ENCODE measurements around the gene TLCD1. TPM values are rescaled to one million over a fixed set of nuclear protein-coding genes. Genes with fewer than 3 reads are reported as not detected.
"Not testable (repeated sequence)": the region's sequence is repeated elsewhere in the genome, so short reads cannot be mapped to it uniquely, and the experiment has no call there.

Gene TLCD1
- total RNA-seq, 1 donor from 2014 or later, result 1.6 TPM

DNA sequence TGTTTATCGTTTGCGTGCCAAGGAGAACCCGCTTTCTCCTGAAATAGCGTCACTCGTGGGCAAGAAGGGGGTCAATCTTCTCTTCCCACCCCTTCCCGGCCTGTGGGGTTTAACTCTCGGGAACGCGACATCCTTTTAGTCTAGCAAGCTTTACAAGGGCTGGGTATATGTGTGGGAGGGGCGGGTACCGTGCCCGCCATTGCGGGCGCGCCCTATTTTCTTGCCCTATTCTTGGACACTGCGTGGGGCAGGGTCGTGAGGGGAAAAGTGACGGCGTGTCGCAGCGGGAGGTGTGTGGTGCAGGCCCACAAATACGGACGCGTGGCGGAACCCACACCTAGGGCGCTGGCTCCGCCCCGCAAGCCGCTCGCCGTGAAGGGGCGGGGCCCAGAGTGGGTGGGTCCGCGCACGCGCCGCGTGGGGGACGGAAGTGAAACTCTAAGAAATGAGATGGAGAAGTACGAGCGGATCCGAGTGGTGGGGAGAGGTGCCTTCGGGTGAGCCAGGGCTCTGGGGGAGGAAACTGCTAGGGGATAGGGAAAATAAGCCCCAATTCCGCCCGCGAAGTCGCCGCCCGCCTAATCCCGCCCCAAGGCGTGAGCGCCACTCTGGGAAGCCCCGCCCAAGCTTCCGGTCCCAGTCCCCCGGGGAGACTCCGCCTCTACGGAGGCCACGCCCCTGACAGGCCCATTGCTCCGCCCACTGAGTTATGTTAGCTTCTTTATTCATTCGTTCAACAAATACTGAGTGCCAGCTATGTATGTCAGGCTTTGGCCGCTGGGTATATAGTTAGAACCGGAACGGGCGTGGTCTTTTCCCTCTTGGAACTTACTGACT lies 2.5 kb upstream of the TLCD1 start, which contains the start of gene NEK8:
Gene NEK8, plus strand, starts transcription at position 425 of the 837 bp plus-strand sequence. Its CDS starts 26 bp downstream, at position 451.
- no peaks in the 10 kb centered on the region for H3K9me3 ChIP-seq (ENCODE audit: control insufficient read depth in 3 of 3, low read length in 3 of 3)
- H3K27ac ChIP-seq (ENCODE audit: low read depth, low read length), result peak within 1 kb of the TSS; percentile 93
- peak within 1 kb of the TSS; percentile 82 to 88 (median 87) for H3K9ac ChIP-seq (ENCODE audit: low read depth in 1 of 3, low read length in 3 of 3)
- peak within 1 kb of the TSS; percentile 92 to 96 (median 95) for H3K4me3 ChIP-seq (ENCODE audit: low read length in 3 of 3)
- H3K27me3 ChIP-seq (ENCODE audit: control insufficient read depth in 3 of 3, insufficient read depth in 3 of 3, low read length in 3 of 3), result peaks cover 0 to 4% (median 0%) of the 10 kb centered on the region in 3 donors
- H3K36me3 ChIP-seq (ENCODE audit: control insufficient read depth in 3 of 3, insufficient read depth in 3 of 3, low read length in 3 of 3), result peaks cover 9 to 11% (median 10%) of the 10 kb centered on the region in 3 donors
- H3K4me1 ChIP-seq (ENCODE audit: control insufficient read depth in 3 of 3, insufficient read depth in 3 of 3, low read length in 3 of 3), result peaks cover 27 to 31% (median 28%) of the 10 kb centered on the region in 3 donors

DNA sequence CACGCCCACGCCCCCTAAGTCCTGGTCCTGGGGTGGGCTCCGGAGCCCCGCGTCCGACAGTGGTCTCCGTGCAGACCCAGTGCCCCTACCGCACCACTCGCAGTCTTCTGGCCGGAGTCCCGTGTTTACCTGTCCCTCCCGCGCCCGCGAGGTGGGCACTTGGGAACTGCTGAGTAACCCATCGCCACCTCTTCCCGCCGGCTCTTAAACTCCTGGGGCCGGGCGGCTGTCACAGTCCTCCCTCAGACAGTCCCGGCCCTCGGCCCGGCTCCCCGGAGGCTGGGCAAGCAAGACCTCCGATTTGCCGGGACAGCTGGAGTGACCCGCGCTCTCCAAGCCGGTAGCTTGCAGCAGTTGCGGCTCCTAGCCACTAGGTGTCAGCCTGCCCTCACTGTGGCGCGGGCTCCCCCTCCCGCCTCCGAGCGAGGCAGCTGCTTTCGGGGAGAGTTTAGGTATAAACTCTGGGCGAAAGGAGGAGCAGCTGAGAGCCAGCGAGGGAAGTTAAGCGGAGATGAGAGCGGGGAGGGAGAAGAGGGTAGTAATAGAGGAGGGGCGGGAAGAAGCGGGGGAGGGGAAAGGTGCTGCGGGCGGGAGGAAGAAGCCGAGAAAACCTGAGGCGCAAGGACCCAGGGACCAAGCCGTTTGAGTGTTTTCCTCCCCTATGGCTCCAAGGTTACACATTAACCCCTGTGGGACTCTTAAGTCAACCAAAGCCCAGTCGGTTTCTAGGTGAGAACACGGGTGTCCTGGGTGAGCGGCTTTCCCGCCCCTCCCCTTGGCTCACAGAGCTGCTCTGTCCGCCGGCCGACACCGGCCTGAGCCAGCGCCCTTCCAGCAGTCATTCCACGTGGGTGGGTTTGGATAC lies 826 bp upstream of the TLCD1 start:
- H3K36me3 ChIP-seq (ENCODE audit: control insufficient read depth in 3 of 3, insufficient read depth in 3 of 3, low read length in 3 of 3), result peaks cover 23 to 25% (median 24%) of the 10 kb centered on the region in 3 donors
- peaks cover 0 to 4% (median 0%) of the 10 kb centered on the region in 3 donors for H3K27me3 ChIP-seq (ENCODE audit: control insufficient read depth in 3 of 3, insufficient read depth in 3 of 3, low read length in 3 of 3)
- peaks cover 32 to 39% (median 36%) of the 10 kb centered on the region in 3 donors for H3K4me1 ChIP-seq (ENCODE audit: control insufficient read depth in 3 of 3, insufficient read depth in 3 of 3, low read length in 3 of 3)
- no peaks in the 10 kb centered on the region for H3K9me3 ChIP-seq (ENCODE audit: control insufficient read depth in 3 of 3, low read length in 3 of 3)
- H3K4me3 ChIP-seq (ENCODE audit: low read length in 3 of 3), result peak overlapping the region; percentile 68 to 73 (median 70)
- H3K27ac ChIP-seq (ENCODE audit: low read depth, low read length), result no peak overlapping the region
- H3K9ac ChIP-seq (ENCODE audit: low read depth in 1 of 3, low read length in 3 of 3), result peak overlapping the region; percentile 51 to 66 (median 62)

DNA sequence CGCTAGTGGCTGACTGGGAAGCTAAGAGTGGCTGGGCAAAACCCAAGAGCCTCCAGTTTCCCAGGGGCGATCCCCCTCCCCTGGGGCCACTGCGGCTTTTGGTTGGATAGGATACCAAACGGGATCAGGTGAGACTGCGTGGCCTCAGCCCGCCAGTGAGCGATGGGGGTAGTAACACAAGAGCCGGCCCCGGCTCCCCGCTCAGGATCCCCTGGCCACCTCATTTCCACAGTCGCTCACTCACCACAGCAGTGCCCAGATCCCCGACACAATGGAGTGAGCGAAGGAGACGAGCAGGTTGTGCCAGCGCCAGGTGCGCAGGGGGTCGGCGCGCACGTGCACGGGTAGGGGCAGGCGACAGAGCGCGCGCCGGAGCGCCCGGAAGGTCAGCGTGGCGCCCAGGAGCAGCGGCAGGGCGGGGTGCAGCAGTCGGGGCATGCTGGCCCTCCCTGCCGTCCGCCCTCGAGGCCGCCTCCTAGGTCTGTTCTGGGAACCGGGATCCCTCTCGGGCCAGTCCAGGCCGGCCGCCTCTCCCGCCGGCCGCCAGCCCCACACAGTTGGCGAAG lies 290 bp downstream of the TLCD1 start:
- Histone ChIP-seq H3K9me3 (ENCODE audit: control insufficient read depth in 3 of 3, low read length in 3 of 3) (no peaks in the 10 kb centered on the region), H3K4me1 (ENCODE audit: control insufficient read depth in 3 of 3, insufficient read depth in 3 of 3, low read length in 3 of 3) (peaks cover 42 to 50% (median 47%) of the 10 kb centered on the region in 3 donors), H3K4me3 (ENCODE audit: low read length in 3 of 3) (peak overlapping the region; percentile 48 to 72 (median 68)), H3K27me3 (ENCODE audit: control insufficient read depth in 3 of 3, insufficient read depth in 3 of 3, low read length in 3 of 3) (peaks cover 0 to 4% (median 0%) of the 10 kb centered on the region in 3 donors), H3K27ac (ENCODE audit: low read depth, low read length) (peak overlapping the region; percentile 25), H3K36me3 (ENCODE audit: control insufficient read depth in 3 of 3, insufficient read depth in 3 of 3, low read length in 3 of 3) (peaks cover 28 to 31% (median 30%) of the 10 kb centered on the region in 3 donors), H3K9ac (ENCODE audit: low read depth in 1 of 3, low read length in 3 of 3) (peak overlapping the region in 2 of 3 donors; percentile 56 to 69)

DNA sequence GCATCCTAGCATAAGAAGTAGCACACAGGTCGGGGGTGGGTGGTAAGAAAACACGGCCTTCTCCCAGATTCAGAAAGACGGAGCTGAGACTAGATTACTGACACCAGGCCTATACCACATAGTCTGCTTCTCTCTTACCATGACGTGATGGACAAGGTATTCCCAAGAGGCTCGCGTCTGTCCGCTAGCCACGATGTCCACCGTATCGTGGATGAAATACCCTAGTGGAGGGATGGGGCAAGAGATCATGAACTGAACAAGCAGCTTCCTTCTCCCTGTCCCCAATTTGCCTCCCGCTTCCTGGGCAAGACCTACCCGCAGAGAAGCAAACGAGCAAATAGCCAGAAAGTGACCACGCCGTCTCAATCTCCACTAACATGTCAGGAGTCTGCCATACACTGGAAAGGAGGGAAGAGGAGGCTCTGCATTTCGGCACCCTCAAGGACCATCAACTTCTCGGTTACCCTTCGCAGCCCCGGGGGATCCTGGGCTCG lies 820 bp downstream of the TLCD1 start:
- peak overlapping the region in 2 of 3 donors; percentile 56 to 69 for H3K9ac ChIP-seq (ENCODE audit: low read depth in 1 of 3, low read length in 3 of 3)
- H3K4me1 ChIP-seq (ENCODE audit: control insufficient read depth in 3 of 3, insufficient read depth in 3 of 3, low read length in 3 of 3), result peaks cover 47 to 55% (median 52%) of the 10 kb centered on the region in 3 donors
- H3K9me3 ChIP-seq (ENCODE audit: control insufficient read depth in 3 of 3, low read length in 3 of 3), result no peaks in the 10 kb centered on the region
- H3K4me3 ChIP-seq (ENCODE audit: low read length in 3 of 3), result peak overlapping the region in 2 of 3 donors; percentile 48 to 68
- peaks cover 28 to 31% (median 31%) of the 10 kb centered on the region in 3 donors for H3K36me3 ChIP-seq (ENCODE audit: control insufficient read depth in 3 of 3, insufficient read depth in 3 of 3, low read length in 3 of 3)
- peaks cover 0 to 4% (median 0%) of the 10 kb centered on the region in 3 donors for H3K27me3 ChIP-seq (ENCODE audit: control insufficient read depth in 3 of 3, insufficient read depth in 3 of 3, low read length in 3 of 3)
- no peak overlapping the region for H3K27ac ChIP-seq (ENCODE audit: low read depth, low read length)

DNA sequence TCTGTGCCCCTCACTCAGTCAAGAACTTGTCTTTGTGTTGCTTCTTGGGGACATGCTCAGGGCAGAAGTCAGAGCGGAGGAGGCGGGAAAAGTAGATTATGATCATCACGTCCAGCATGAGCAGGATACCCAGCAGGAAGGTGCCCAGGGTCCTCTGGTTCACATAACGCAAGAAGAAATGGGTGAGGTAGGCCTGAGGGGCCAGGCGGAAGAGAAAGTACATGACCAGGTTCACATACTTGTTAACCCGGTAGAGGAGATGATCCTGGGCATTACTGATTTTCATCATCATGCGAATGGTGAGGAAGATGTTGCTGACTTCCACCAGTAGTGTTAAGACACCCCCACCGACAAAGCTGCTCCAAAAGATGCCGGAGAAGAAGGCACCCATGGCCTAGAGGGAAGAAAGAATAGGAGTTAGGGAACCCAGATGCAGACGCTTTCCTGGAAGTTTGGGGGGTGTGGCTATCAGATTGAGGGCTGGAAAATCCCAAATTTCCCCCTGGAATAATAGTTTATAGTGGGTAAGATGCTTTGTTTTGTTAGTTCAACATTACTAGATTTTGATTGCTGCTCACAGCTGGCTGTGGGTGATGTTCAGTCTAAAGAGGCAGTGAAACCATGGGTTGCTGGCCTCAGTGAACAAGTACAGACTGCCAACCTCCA lies 1.4 kb downstream of the TLCD1 start:
- Histone ChIP-seq H3K4me1 (ENCODE audit: control insufficient read depth in 3 of 3, insufficient read depth in 3 of 3, low read length in 3 of 3) (peaks cover 51 to 59% (median 52%) of the 10 kb centered on the region in 3 donors), H3K27ac (ENCODE audit: low read depth, low read length) (no peak overlapping the region), H3K36me3 (ENCODE audit: control insufficient read depth in 3 of 3, insufficient read depth in 3 of 3, low read length in 3 of 3) (peaks cover 28 to 31% (median 31%) of the 10 kb centered on the region in 3 donors), H3K9ac (ENCODE audit: low read depth in 1 of 3, low read length in 3 of 3) (no peak overlapping the region), H3K4me3 (ENCODE audit: low read length in 3 of 3) (no peak overlapping the region), H3K27me3 (ENCODE audit: control insufficient read depth in 3 of 3, insufficient read depth in 3 of 3, low read length in 3 of 3) (peaks cover 0 to 4% (median 0%) of the 10 kb centered on the region in 3 donors), H3K9me3 (ENCODE audit: control insufficient read depth in 3 of 3, low read length in 3 of 3) (no peaks in the 10 kb centered on the region)

DNA sequence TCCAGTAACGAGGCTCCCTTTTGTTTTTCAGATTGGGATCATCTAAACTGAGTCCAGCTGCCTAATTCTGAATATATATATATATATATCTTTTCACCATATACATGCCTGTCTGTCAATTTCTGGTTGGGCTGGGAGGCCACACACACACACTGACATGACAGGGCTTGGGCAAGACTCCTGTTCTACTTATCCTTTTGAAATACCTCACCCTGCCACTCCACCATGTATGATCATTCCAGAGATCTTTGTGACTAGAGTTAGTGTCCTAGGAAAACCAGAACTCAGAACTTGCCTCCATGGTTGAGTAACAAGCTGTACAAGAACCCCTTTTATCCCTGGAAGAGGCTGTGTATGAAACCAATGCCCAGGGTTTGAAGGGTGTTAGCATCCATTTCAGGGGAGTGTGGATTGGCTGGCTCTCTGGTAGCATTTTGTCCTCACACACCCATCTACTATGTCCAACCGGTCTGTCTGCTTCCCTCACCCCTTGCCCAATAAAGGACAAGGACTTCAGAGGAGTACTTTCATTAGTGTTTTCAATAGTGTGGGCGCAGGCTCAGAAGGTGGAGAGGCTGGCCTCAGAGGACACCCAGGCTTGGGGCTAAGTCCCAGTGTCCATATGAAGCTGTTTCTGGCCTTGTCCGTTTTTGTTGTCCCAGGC lies 2.1 kb downstream of the TLCD1 start:
- not testable (repeated sequence) for H3K9me3 ChIP-seq (ENCODE audit: control insufficient read depth in 3 of 3, low read length in 3 of 3); H3K4me3 ChIP-seq (ENCODE audit: low read length in 3 of 3); H3K27me3 ChIP-seq (ENCODE audit: control insufficient read depth in 3 of 3, insufficient read depth in 3 of 3, low read length in 3 of 3); H3K9ac ChIP-seq (ENCODE audit: low read depth in 1 of 3, low read length in 3 of 3); H3K27ac ChIP-seq (ENCODE audit: low read depth, low read length)
- Histone ChIP-seq H3K36me3 (ENCODE audit: control insufficient read depth in 3 of 3, insufficient read depth in 3 of 3, low read length in 3 of 3) (peaks cover 28 to 31% (median 31%) of the 10 kb centered on the region in 3 donors), H3K4me1 (ENCODE audit: control insufficient read depth in 3 of 3, insufficient read depth in 3 of 3, low read length in 3 of 3) (peaks cover 52 to 63% (median 53%) of the 10 kb centered on the region in 3 donors)

DNA sequence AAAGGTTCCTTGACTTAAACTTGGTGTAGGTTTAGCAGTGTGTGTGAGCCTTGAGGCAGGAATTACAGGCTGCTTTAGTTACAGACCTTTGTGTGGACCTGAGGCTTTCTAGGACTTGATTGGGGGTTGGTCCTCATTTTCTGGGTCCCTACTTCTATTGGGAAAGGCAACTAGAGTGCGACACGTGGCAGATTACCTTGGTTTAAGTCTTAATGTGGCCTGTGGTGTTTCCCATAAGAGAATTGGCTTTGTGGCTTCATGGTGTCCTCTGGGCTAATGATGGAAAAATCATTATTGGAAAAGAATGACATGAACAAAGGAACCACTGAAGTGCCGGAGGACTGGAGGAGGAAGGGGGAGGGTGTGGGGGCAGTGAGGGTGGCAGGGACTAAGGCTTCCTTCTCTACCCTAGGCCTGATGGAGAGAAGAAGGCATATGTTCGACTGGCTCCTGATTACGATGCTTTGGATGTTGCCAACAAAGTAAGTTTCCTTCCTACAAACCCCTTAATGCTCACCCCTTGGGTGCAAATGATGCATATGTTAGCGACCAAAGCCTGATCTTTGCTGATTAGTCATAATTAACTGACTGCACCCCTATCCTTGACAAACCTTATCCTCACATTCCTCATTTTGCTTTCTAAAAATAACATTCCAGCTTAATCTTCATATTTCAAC lies 2.7 kb downstream of the TLCD1 start:
- H3K27me3 ChIP-seq (ENCODE audit: control insufficient read depth in 3 of 3, insufficient read depth in 3 of 3, low read length in 3 of 3), result peaks cover 0 to 4% (median 2%) of the 10 kb centered on the region in 3 donors
- no peak overlapping the region for H3K27ac ChIP-seq (ENCODE audit: low read depth, low read length)
- H3K36me3 ChIP-seq (ENCODE audit: control insufficient read depth in 3 of 3, insufficient read depth in 3 of 3, low read length in 3 of 3), result peaks cover 28 to 31% (median 31%) of the 10 kb centered on the region in 3 donors
- no peak overlapping the region for H3K4me3 ChIP-seq (ENCODE audit: low read length in 3 of 3)
- H3K9me3 ChIP-seq (ENCODE audit: control insufficient read depth in 3 of 3, low read length in 3 of 3), result no peaks in the 10 kb centered on the region
- H3K4me1 ChIP-seq (ENCODE audit: control insufficient read depth in 3 of 3, insufficient read depth in 3 of 3, low read length in 3 of 3), result peaks cover 56 to 65% (median 58%) of the 10 kb centered on the region in 3 donors
- no peak overlapping the region for H3K9ac ChIP-seq (ENCODE audit: low read depth in 1 of 3, low read length in 3 of 3)

DNA sequence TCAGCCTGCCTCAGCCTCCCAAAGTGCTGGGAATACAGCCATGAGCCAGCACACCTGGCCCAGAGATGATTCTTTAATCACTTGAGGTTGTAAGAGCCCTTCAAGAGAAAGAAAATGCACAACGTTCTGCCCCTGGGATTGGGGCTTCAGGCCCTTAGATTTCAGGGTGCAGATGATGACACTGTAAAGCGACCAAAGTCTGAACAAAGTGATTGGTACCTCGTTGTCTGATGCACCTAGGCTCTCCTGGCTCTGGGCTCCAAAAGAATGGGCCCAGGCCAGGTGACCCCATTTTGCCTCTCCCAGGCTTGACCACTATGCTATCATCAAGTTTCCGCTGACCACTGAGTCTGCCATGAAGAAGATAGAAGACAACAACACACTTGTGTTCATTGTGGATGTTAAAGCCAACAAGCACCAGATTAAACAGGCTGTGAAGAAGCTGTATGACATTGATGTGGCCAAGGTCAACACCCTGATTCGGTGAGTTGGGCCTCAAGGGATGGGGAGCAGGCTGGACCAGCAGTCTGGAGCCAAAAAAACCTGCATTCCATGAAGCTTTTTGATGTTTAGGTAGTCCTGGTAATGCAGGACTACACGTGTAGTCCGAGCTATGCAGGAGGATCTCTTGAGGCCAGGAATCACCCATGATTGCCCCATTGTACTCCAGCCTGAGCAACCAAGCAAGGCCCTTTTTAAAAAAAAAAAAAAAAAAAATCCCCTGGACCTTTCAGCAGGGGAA lies 3.4 kb downstream of the TLCD1 start:
- Histone ChIP-seq H3K27me3 (ENCODE audit: control insufficient read depth in 3 of 3, insufficient read depth in 3 of 3, low read length in 3 of 3) (peaks cover 0 to 9% (median 6%) of the 10 kb centered on the region in 3 donors), H3K36me3 (ENCODE audit: control insufficient read depth in 3 of 3, insufficient read depth in 3 of 3, low read length in 3 of 3) (peaks cover 28 to 31% (median 31%) of the 10 kb centered on the region in 3 donors), H3K27ac (ENCODE audit: low read depth, low read length) (no peak overlapping the region), H3K9me3 (ENCODE audit: control insufficient read depth in 3 of 3, low read length in 3 of 3) (no peaks in the 10 kb centered on the region), H3K9ac (ENCODE audit: low read depth in 1 of 3, low read length in 3 of 3) (no peak overlapping the region), H3K4me3 (ENCODE audit: low read length in 3 of 3) (no peak overlapping the region), H3K4me1 (ENCODE audit: control insufficient read depth in 3 of 3, insufficient read depth in 3 of 3, low read length in 3 of 3) (peaks cover 54 to 64% (median 57%) of the 10 kb centered on the region in 3 donors)
